ENCODE measurements around the gene CFAP54.

DNA sequence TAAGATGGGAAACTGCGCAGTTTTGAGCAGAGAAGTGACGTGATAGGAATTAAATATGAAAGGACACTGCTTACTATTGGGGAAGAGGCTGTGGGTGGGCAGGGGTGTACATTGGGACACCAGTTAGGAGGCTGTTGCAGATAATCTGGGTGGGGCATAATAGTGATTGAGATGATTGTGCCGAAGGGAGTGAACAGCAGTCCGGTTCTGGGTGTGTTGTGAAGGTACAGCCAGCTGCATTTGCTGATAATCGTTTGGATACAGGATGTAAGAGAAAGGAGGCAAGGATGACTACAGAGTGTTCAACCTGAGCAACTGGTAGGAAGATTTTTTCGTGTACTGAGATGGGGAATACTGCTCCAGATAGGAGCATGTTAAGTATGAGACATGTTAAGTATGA, 212.5 kb downstream of the CFAP54 start:
- TF ChIP-seq, protein P1, sequence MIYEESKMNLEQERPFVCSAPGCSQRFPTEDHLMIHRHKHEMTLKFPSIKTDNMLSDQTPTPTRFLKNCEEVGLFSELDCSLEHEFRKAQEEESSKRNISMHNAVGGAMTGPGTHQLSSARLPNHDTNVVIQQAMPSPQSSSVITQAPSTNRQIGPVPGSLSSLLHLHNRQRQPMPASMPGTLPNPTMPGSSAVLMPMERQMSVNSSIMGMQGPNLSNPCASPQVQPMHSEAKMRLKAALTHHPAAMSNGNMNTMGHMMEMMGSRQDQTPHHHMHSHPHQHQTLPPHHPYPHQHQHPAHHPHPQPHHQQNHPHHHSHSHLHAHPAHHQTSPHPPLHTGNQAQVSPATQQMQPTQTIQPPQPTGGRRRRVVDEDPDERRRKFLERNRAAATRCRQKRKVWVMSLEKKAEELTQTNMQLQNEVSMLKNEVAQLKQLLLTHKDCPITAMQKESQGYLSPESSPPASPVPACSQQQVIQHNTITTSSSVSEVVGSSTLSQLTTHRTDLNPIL (CRISPR knock-in tag; IDR thresholded peaks at IDR 0.05; ENCODE audit: low read depth): no peak
- no peak for TF ChIP-seq BACH2 (CRISPR knock-in tag; IDR thresholded peaks at IDR 0.05; ENCODE audit: borderline replicate concordance)
- TF ChIP-seq, protein P2, sequence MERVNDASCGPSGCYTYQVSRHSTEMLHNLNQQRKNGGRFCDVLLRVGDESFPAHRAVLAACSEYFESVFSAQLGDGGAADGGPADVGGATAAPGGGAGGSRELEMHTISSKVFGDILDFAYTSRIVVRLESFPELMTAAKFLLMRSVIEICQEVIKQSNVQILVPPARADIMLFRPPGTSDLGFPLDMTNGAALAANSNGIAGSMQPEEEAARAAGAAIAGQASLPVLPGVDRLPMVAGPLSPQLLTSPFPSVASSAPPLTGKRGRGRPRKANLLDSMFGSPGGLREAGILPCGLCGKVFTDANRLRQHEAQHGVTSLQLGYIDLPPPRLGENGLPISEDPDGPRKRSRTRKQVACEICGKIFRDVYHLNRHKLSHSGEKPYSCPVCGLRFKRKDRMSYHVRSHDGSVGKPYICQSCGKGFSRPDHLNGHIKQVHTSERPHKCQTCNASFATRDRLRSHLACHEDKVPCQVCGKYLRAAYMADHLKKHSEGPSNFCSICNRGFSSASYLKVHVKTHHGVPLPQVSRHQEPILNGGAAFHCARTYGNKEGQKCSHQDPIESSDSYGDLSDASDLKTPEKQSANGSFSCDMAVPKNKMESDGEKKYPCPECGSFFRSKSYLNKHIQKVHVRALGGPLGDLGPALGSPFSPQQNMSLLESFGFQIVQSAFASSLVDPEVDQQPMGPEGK (CRISPR knock-in tag; IDR thresholded peaks at IDR 0.05; ENCODE audit: borderline replicate concordance): no peak
- no peak for TF ChIP-seq ISL1 (CRISPR knock-in tag; IDR thresholded peaks at IDR 0.05)

Data from SK-N-SH treated with all-trans-retinoic acid at 6 μM for 48 hours (cell line).